Fibroblast of lung (primary cell): ENCODE measurements around the gene ARHGAP44. TPM values are rescaled to one million over a fixed set of nuclear protein-coding genes. Genes with fewer than 3 reads are reported as not detected.

ENCODE experiments used
- DNase-seq, 2 donors: peaks; one replicate each; pipeline versions ENCODE4 v3.0.0 to v3.0.0-alpha.2; 2010; ENCODE audit warnings: low read depth in 2 of 2
- H2AFZ ChIP-seq: 2 replicates; pipeline ENCODE4 v1.5.1; 2012; ENCODE audit warnings: low read length, control low read depth, inconsistent platforms
- H3K27ac ChIP-seq: 2 replicates; pipeline ENCODE4 v1.5.1; 2011; ENCODE audit warnings: low read length, control low read depth; ENCODE audit not compliant: insufficient read depth
- H3K27me3 ChIP-seq: 2 replicates; pipeline ENCODE4 v1.5.1; 2011; ENCODE audit warnings: mild to moderate bottlenecking, low read length; ENCODE audit not compliant: control insufficient read depth, insufficient read depth
- H3K36me3 ChIP-seq: 2 replicates; pipeline ENCODE4 v1.5.1; 2011; ENCODE audit warnings: low read length; ENCODE audit not compliant: control insufficient read depth, insufficient read depth
- H3K4me1 ChIP-seq: 2 replicates; pipeline ENCODE4 v1.5.1; 2011; ENCODE audit warnings: low read length; ENCODE audit not compliant: control insufficient read depth, insufficient read depth; ENCODE audit errors: extremely low read depth
- H3K4me2 ChIP-seq: 2 replicates; pipeline ENCODE4 v1.5.1; 2011; ENCODE audit warnings: low read length, control low read depth; ENCODE audit not compliant: insufficient read depth; ENCODE audit errors: extremely low read depth
- H3K4me3 ChIP-seq, 4 experiments: fragments of 200-600 bp in 1 of 4; sonication (generic) in 1 of 4; replicated peaks in 1 of 4; 2 replicates each; pipeline ENCODE4 v1.5.1; 2011 to 2016; ENCODE audit warnings: low read length in 4 of 4, low read depth in 3 of 4, mild to moderate bottlenecking in 3 of 4, control low read depth in 2 of 4, inconsistent platforms in 1 of 4, mixed read lengths in 1 of 4; ENCODE audit not compliant: insufficient read depth in 1 of 4; ENCODE audit errors: control extremely low read depth in 1 of 4
- H3K79me2 ChIP-seq: 2 replicates; pipeline ENCODE4 v1.5.1; 2012; ENCODE audit warnings: mild to moderate bottlenecking, low read length, inconsistent platforms; ENCODE audit not compliant: control insufficient read depth, insufficient read depth
- H3K9ac ChIP-seq: 2 replicates; pipeline ENCODE4 v1.5.1; 2011; ENCODE audit warnings: mild to moderate bottlenecking, low read length, control low read depth; ENCODE audit not compliant: insufficient read depth
- H3K9me3 ChIP-seq: 2 replicates; pipeline ENCODE4 v1.5.1; 2012; ENCODE audit warnings: low read depth, low read length; ENCODE audit not compliant: control insufficient read depth, insufficient read depth
- H4K20me1 ChIP-seq: 2 replicates; pipeline ENCODE4 v1.5.1; 2011; ENCODE audit warnings: low read length; ENCODE audit not compliant: control insufficient read depth, insufficient read depth; ENCODE audit errors: extremely low read depth
- EZH2 ChIP-seq: IDR thresholded peaks from 2 replicates; pipeline ENCODE4 v1.5.1; 2012; ENCODE audit warnings: low read length, control low read depth, mild to moderate bottlenecking; ENCODE audit errors: missing control alignments
- polyA plus RNA-seq, 2 donors: library from polyadenylated mRNA; depleted of rRNA in 1 of 2; stranded (reverse) in 1 of 2; unstranded in 1 of 2; fragments of >200 nt; gene quantifications; 2 replicates each; pipeline ENCODE4 v1.2.1, GENCODE V29; 2011 to 2012; ENCODE audit warnings: missing spikeins in 1 of 2
- total RNA-seq: library from RNA; depleted of rRNA; stranded (reverse); fragments of >200 nt; gene quantifications from 2 replicates; pipeline ENCODE4 v1.2.1, GENCODE V29; 2014
- TF ChIP-seq, protein P1 (sequence below), 2 donors: IDR thresholded peaks in 1 of 2; conservative IDR thresholded peaks in 1 of 2; 1 replicate in 1 of 2; 2 replicates in 1 of 2; pipeline ENCODE4 v1.5.1; 2011 to 2012; ENCODE audit warnings: low read length in 2 of 2, control low read depth in 1 of 2, inconsistent platforms in 1 of 2, low read depth in 1 of 2, mild to moderate bottlenecking in 1 of 2

The ARHGAP44 gene
- total and polyA plus RNA-seq, 2 donors (not counting 1 experiment from before 2014, with no cell fraction given) = 0.48 to 1.7 TPM

- Histone ChIP-seq H3K36me3 (peaks cover 15% of the 10 kb centered on the region), H4K20me1 (no peaks in the 10 kb centered on the region), H3K4me1 (peaks cover 4% of the 10 kb centered on the region), H3K79me2 (no peaks in the 10 kb centered on the region), H3K27me3 (no peaks in the 10 kb centered on the region), H3K27ac (no peak overlapping the region), H3K9me3 (no peaks in the 10 kb centered on the region), H3K9ac (no peak overlapping the region), H2AFZ (no peak overlapping the region), H3K4me2 (no peak overlapping the region), H3K4me3 (no peak overlapping the region)
- DNase-seq = no peak
- no peak for TF ChIP-seq EZH2
- TF ChIP-seq, protein P1, sequence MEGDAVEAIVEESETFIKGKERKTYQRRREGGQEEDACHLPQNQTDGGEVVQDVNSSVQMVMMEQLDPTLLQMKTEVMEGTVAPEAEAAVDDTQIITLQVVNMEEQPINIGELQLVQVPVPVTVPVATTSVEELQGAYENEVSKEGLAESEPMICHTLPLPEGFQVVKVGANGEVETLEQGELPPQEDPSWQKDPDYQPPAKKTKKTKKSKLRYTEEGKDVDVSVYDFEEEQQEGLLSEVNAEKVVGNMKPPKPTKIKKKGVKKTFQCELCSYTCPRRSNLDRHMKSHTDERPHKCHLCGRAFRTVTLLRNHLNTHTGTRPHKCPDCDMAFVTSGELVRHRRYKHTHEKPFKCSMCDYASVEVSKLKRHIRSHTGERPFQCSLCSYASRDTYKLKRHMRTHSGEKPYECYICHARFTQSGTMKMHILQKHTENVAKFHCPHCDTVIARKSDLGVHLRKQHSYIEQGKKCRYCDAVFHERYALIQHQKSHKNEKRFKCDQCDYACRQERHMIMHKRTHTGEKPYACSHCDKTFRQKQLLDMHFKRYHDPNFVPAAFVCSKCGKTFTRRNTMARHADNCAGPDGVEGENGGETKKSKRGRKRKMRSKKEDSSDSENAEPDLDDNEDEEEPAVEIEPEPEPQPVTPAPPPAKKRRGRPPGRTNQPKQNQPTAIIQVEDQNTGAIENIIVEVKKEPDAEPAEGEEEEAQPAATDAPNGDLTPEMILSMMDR (conservative IDR thresholded peaks at IDR 0.05 in 1 of 2, IDR thresholded peaks at IDR 0.05 in 1 of 2; ENCODE audit: low read depth in 1 of 2, low read length in 2 of 2) = no peak
These were observed 200.9 kb downstream of the ARHGAP44 start for GRCh38 chr17:12990041-12990808.

- no peaks in the 10 kb centered on the region for H3K27me3 ChIP-seq
- H3K36me3 ChIP-seq = peaks cover 20% of the 10 kb centered on the region
- H3K27ac ChIP-seq = no peak overlapping the region
- H3K9ac ChIP-seq = no peak overlapping the region
- no peak for DNase-seq
- no peaks in the 10 kb centered on the region for H3K9me3 ChIP-seq
- no peak overlapping the region for H2AFZ ChIP-seq
- no peaks in the 10 kb centered on the region for H3K79me2 ChIP-seq
- H3K4me3 ChIP-seq = no peak overlapping the region
- no peaks in the 10 kb centered on the region for H4K20me1 ChIP-seq
- no peaks in the 10 kb centered on the region for H3K4me1 ChIP-seq
- TF ChIP-seq EZH2 = no peak
- TF ChIP-seq, protein P1 (conservative IDR thresholded peaks at IDR 0.05 in 1 of 2, IDR thresholded peaks at IDR 0.05 in 1 of 2; ENCODE audit: low read depth in 1 of 2, low read length in 2 of 2) = no peak
- H3K4me2 ChIP-seq = no peak overlapping the region
These were observed 201.6 kb downstream of the ARHGAP44 start for GRCh38 chr17:12990926-12991325.

DNA sequence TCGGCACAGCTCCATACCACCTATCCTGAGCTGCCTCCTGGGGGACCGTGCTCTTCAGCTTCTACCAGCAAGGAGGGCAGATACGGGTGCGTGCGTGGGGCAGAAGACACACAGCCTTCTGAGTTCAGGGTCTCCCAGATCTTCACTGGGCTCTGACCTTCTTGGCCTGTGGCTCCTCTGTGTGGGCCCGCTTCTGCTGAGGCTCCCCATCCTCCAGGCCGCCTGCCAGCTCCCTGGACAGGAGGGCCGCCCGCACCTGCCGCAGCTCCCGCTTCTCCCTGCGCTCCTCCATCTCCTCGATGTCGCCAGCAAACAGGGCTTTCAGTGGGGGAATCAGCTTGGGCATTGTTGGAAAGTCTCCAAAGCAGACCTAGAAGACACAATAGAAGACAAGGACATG lies 203.4 kb downstream of the ARHGAP44 start:
- Histone ChIP-seq H3K36me3 (peaks cover 28% of the 10 kb centered on the region), H3K4me1 (no peaks in the 10 kb centered on the region)
- no peak for TF ChIP-seq EZH2
- TF ChIP-seq, protein P1 (conservative IDR thresholded peaks at IDR 0.05 in 1 of 2, IDR thresholded peaks at IDR 0.05 in 1 of 2; ENCODE audit: low read depth in 1 of 2, low read length in 2 of 2) = no peak

More for the DNA sequence above, 203.4 kb downstream of the ARHGAP44 start:
- Histone ChIP-seq H3K79me2 (no peaks in the 10 kb centered on the region), H3K27ac (no peak overlapping the region), H4K20me1 (no peaks in the 10 kb centered on the region), H3K4me3 (no peak overlapping the region), H3K9ac (no peak overlapping the region), H3K27me3 (no peaks in the 10 kb centered on the region), H3K4me2 (no peak overlapping the region), H2AFZ (no peak overlapping the region), H3K9me3 (no peaks in the 10 kb centered on the region)
- DNase-seq = no peak
